GM19468 (cell line): ENCODE measurements around the gene DYRK4.
A peak's percentile ranks its signal among the peaks of the same experiment; 100 is the strongest.

Experiments
- ATAC-seq: cut with Tn5 transposase; IDR thresholded peaks from one replicate; pipeline ENCODE4 v1.9.1; 2021; ENCODE audit warnings: mild to moderate bottlenecking, moderate library complexity, moderate number of reproducible peaks; ENCODE audit not compliant: unreplicated experiment; ENCODE audit errors: extremely low read depth

The DYRK4 gene

GRCh38 chr12:4558171-4558570, 3.8 kb upstream of the DYRK4 start:
- no peak for ATAC-seq

DNA sequence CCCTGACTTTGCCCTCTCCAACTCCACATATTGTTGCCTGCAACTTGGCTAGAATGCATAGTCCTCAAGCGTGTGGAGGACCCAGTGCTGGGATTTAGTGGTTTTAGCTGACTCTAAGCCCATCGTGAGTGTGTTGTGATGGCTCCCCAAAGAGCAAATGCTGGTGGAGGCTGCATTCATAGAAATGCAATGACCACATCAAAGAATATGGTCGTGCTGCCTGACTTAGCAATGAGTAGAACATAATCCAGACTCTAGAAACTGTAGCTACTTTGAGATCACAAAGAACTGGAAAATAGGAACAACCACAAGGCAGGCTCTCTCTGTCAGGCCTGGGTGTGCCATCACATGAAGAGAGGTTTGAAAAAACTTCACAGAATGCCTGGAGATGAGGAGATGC, 1.3 kb downstream of the DYRK4 start:
- no peak for ATAC-seq

GRCh38 chr12:4564818-4565217, 2.8 kb downstream of the DYRK4 start:
- ATAC-seq = no peak

- no peak for ATAC-seq
These were observed 4.5 kb downstream of the DYRK4 start for GRCh38 chr12:4566474-4566873.

GRCh38 chr12:4567073-4567881, 5.3 kb downstream of the DYRK4 start:
- ATAC-seq = peak; percentile 26

GRCh38 chr12:4569261-4569660, 7.3 kb downstream of the DYRK4 start:
- ATAC-seq = no peak

DNA sequence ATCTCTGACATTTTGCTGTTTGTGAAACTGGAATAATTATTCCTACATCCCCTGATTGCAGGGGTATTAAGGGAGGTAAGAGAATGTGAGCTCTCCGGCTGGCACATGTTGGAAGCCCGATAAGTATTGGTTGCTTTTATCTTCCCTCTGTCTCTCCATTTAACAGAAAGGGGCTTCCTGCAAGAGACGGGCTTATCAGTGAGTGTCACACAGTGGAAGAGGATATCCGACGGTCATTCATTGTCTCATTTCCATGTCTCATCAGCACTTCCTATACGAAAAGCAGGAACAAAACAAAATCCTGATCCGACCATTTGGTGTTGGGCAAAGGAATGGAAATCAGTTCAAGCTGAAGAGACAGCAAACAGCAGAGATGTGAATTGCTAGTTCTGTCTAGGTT, 10.7 kb downstream of the DYRK4 start:
- no peak for ATAC-seq

DNA sequence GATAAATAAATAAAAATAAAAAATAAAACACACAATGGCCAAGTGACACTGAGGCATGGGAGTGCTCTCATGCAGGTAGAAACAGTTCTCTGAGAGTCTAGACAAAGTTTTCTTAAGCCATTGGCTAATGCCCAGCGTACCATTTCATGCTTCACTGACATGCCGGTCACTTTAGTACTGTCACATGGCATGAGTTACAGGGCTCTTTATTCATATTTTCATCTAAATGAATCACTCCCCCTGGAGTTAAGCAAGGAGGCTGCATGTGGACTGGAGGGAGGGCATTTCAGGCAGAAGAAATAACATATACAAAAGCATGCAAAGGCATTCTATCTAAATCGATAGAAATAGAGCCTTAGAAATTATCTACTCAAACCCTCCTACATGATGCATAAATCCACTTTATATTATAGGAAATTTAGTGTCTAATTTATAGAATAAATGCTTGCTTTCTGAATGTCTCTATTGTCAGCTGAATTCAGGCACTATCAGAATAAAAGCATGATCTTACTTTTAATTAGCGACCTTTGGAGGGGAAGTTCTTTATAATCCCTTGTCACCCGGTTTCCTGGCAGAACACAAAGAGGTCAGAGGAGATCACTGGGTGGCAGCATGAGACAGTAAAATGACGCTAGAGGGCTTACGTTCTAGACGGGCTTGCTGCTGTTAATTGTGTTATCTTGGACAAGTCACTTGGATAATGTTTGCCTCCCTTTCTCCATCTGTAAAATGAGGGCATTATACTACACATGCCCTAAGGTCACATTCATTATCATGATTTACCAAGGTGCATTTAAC, 17.5 kb downstream of the DYRK4 start:
- no peak for ATAC-seq

DNA sequence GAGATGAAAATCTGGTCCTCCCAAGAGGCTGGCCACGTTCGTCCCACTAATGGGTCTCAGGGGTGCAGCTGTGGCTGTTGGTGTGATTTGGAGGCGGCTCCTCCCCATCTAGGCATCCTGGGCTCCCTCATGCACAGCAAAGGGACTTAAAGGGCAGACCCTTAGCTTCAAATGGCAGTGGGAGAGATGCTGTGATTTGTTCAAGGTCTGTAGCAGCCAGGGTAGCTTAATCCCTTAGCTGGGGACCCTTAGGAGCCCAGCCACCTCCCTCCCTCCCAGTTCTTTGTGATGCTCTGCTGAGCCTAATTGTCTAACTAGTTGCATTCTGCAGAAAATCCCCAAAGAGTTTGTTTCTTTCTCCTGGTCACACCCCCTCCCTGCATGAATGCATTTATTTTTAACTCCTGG, 18.3 kb downstream of the DYRK4 start:
- no peak for ATAC-seq

DNA sequence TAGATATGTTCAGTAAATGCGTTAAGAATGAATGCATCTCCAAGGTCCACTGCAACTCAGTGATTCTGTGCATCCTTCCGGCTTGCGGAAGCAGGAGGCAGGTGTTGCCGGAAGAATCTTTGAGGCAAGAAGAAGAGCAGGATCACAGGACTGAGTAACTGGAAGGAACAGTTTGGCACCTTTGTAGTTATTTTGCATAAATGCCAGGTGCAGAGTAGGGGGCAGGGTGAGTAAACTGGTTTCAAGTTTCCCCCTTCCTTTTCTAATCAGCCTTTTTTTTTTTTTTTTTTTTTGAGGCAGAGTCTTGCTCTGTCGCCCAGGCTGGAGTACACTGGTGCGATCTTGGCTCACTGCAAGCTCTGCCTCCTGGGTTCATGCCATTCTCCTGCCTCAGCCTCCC, 22.3 kb downstream of the DYRK4 start:
- no peak for ATAC-seq

DNA sequence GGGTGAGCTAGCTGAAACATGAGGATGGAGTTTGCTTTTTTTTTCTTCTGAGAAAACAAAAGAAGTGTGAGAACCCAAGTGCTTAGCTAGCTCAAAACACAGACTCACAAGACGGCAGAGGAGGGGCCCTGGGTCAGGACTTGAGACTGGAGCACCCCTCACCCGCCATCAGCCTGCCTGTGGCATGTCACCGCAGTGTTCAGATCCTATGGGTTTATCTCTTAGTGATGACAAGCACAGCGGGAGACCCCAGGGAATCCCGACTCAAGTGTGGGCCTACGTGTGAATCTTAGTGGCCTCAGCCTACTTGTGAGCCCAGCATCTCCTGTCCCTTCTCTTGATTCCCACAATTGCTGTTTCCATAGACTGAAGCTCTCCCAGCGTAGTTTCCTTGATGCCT, 22.9 kb downstream of the DYRK4 start:
- ATAC-seq = no peak

DNA sequence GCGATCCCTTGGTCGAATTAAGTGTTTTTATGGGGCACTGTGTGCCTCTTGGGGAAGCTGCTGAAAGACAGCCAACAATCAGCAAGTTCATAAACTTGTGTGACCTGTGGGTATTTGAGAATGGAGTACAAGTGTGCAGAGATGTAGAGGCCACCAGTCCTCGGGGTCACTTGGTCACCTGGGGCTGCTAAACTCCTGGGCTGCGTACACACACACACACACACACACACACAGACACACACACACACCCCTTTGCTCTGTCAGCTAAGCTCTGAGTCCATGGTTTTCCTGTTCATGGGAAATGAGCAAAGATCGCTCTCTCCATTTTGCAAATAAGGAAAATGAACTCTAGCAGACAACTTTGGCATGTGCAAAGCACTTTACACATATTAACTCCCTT, 24.5 kb downstream of the DYRK4 start:
- no peak for ATAC-seq

DNA sequence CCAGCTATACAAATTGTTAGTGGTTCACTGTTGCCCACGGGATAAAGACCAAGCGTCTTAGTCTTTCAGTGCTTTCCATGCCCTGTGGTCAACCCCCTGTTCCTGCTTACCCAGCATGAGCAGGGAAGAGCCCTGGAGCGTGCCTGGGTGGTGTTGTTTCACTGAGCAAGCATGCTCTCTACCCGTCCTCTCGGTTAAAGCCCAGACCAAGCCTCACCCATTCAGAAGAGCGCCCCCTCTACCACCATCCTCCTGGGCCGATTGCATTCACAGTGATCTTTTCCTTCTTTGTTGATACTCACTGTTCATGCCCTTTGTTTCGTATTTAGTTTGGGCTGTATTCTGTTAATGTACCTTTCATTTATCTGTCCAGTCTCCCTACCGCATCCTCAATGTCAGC, 25.1 kb downstream of the DYRK4 start:
- ATAC-seq = no peak

DNA sequence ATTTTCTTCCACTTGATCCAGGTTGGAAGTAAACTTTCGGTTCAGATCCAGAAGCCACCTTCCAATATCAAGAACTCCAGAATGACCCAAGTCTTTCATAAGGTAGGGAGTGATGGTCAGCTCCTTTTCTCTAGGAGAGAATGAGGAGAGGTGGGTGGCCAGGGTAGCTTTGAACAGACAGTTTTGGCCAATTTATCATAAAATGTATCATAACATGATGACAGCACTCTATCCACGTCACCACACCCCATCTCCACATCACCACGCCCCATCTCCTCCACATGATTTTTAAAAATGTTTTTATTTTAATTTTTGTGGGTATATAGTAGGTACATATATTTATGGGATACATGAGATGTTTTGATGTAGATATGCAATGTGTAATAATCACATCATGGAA, 26.9 kb downstream of the DYRK4 start:
- ATAC-seq = no peak

DNA sequence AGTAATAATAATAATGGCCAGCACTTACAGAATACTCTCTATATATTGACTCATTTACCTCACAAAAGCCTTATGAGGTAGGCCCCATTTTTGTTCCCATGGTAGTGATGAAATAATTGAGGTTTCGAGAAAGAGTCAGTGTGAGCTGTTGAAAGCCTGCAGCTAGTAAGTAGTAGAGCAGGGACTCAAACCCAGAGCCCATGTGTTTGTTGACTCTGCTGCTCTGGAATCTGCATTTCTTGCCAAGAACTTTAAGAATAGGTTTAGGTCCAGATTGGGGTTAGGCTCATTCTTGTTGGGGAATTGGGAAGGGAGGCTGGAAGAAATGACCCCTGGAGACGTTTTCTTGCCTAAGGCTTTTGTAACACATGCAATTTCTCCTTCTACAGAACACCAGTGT, 27.9 kb downstream of the DYRK4 start:
- ATAC-seq = no peak

GRCh38 chr12:4591180-4591687, 29.2 kb downstream of the DYRK4 start:
- no peak for ATAC-seq

DNA sequence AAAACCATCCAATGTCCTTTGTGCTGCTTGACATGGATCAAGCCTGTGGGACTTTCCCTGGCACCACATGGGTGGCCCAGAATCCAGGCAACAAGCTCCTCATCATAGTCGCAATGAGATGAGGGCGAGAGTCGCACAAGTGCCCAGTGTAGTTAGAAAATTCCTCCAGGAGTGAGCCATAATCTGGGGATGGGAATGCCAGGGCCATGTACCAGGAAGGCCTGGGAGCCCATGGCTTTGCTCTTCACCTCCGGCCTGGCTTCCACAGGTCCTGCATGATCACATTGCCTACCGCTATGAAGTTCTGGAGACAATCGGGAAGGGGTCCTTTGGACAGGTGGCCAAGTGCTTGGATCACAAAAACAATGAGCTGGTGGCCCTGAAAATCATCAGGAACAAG, 33.9 kb downstream of the DYRK4 start:
- ATAC-seq = no peak

GRCh38 chr12:4603421-4603820, 41.4 kb downstream of the DYRK4 start:
- no peak for ATAC-seq

GRCh38 chr12:4603946-4604345, 41.9 kb downstream of the DYRK4 start:
- no peak for ATAC-seq

- ATAC-seq = peak; percentile 48
These were observed 42.7 kb downstream of the DYRK4 start for GRCh38 chr12:4604684-4605193.

- ATAC-seq = no peak
These were observed 45.0 kb downstream of the DYRK4 start for GRCh38 chr12:4607056-4607455.
